Psoas muscle (tissue), 8 donors: ENCODE measurements around the gene TRPV5. TPM values are rescaled to one million over a fixed set of nuclear protein-coding genes. Genes with fewer than 3 reads are reported as not detected.

Source experiments
- ATAC-seq, 4 donors: fragments of 200-7000 bp; cut with Tn5 transposase; one replicate each; pipeline ENCODE4 v1.9.1; 2020; ENCODE audit warnings: moderate library complexity in 3 of 4, mild to moderate bottlenecking in 2 of 4
- DNase-seq, 2 donors: peaks; one replicate each; pipeline ENCODE4 v3.0.0-alpha.2; 2020
- H3K27ac ChIP-seq: fragments of 200-600 bp; one replicate; pipeline ENCODE4 v1.8.0; 2022
- H3K27me3 ChIP-seq, 3 donors: fragments of 200-600 bp in 1 of 3; one replicate each; pipeline versions ENCODE4 v1.6.1 to v1.8.0; 2013 to 2022; ENCODE audit warnings: low read length in 2 of 3, mild to moderate bottlenecking in 2 of 3, moderate library complexity in 1 of 3; ENCODE audit not compliant: insufficient read depth in 3 of 3
- H3K36me3 ChIP-seq, 2 donors: fragments of 200-600 bp in 1 of 2; one replicate each; pipeline versions ENCODE4 v1.6.1 to v1.8.0; 2013 to 2022; ENCODE audit warnings: low read depth in 1 of 2, mild to moderate bottlenecking in 1 of 2, moderate library complexity in 1 of 2; ENCODE audit not compliant: insufficient read depth in 1 of 2
- H3K4me1 ChIP-seq: fragments of 200-600 bp; one replicate; pipeline ENCODE4 v1.8.0; 2022
- H3K4me3 ChIP-seq: fragments of 200-600 bp; one replicate; pipeline ENCODE4 v1.8.0; 2022; ENCODE audit warnings: mild to moderate bottlenecking
- H3K9me3 ChIP-seq: fragments of 200-600 bp; one replicate; pipeline ENCODE4 v1.8.0; 2022
- CTCF ChIP-seq: fragments of 200-600 bp; IDR thresholded peaks from one replicate; pipeline ENCODE4 v1.8.0; 2022; ENCODE audit warnings: antibody characterized with exemption
- WGBS, 3 donors: extraction: QIAGEN DNeasy Blood & Tissue Kit; methylation state at CpG; one replicate each; pipeline versions ENCODE4 v1.1.6 to v1.1.7; 2013; 5-methylcytosine and 5-hydroxymethylcytosine counted together
- intact Hi-C, 2 donors: fragments of 100-400 bp; cut with DNase I; formaldehyde crosslinking; loops; one replicate each; pipeline versions ENCODE4 v1.11.0 to v1.14.2; 2022
- polyA plus RNA-seq, 3 donors: library from polyadenylated mRNA; stranded (reverse); fragments of 200-250 nt; gene quantifications; one replicate each; pipeline ENCODE4 v1.2.3, GENCODE V29; 2013
- total RNA-seq, 4 donors: library from RNA; stranded (reverse); fragmentation: NEBNext Ultra II Directional in 2 of 4; extraction: Animal tissue kit (Norgen Biotek cat#: 25700) in 2 of 4; gene quantifications; one replicate each; pipeline versions ENCODE4 v1.2.1 to v1.2.4, GENCODE V29; 2021 to 2023
- donor health status: healthy with polysubstance abuse.
- donor health status: DM: no; HTN: no; CAD: no; lungs with moderate emphysema.
- donor health status: Bipolar disorder and iron deficiency.
- donor health status: healthy.
- donor health status: DM: yes; HTN: yes; CAD: no.
- donor health status: DM: no; HTN: no; CAD: no.
- donor health status: DM: no; HTN: no; CAD: no.
- donor health status: DM: yes; HTN: yes; CAD: no.

TRPV5 gene
- total and polyA plus RNA-seq, 7 donors: 0.06 TPM; not detected in 6

DNA sequence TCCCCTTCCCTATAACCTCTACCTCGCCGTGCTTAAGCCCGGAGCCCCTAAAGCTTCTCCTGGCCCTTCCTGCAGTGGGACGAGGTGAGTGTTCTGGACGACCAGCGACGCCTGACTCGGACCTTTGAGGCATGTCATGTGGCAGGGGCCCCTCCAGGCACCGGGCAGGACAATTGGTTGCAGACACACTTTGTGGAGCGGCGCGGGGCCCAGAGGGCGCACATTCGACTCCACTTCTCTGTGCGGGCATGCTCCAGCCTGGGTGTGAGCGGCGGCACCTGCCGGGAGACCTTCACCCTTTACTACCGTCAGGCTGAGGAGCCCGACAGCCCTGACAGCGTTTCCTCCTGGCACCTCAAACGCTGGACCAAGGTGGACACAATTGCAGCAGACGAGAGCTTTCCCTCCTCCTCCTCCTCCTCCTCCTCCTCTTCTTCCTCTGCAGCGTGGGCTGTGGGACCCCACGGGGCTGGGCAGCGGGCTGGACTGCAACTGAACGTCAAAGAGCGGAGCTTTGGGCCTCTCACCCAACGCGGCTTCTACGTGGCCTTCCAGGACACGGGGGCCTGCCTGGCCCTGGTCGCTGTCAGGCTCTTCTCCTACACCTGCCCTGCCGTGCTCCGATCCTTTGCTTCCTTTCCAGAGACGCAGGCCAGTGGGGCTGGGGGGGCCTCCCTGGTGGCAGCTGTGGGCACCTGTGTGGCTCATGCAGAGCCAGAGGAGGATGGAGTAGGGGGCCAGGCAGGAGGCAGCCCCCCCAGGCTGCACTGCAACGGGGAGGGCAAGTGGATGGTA, 69.5 kb downstream of the TRPV5 start:
- no peaks in the 10 kb centered on the region for H3K9me3 ChIP-seq
- no peaks in the 10 kb centered on the region for H3K36me3 ChIP-seq
- H3K27ac ChIP-seq: no peak overlapping the region
- no peaks in the 10 kb centered on the region for H3K4me1 ChIP-seq
- TF ChIP-seq CTCF: no peak
- DNase-seq: peak in 1 of 2 donors; percentile 42
- no peak overlapping the region for H3K4me3 ChIP-seq
- WGBS, 3 donors: 87 to 88% (median 87%) methylated on average over 36 to 37 of the region's 37 CpGs
- ATAC-seq: no peak
- H3K27me3 ChIP-seq: no peaks in the 10 kb centered on the region
- intact Hi-C loops: no loop called here

- H3K4me3 ChIP-seq: no peak overlapping the region
- intact Hi-C loops: no loop called here
- H3K9me3 ChIP-seq: no peaks in the 10 kb centered on the region
- DNase-seq (no peak), ATAC-seq (no peak)
- no peaks in the 10 kb centered on the region for H3K36me3 ChIP-seq
- WGBS, 3 donors: 90 to 94% (median 93%) methylated on average over 7 of the region's 7 CpGs
- H3K4me1 ChIP-seq: no peaks in the 10 kb centered on the region
- H3K27me3 ChIP-seq: no peaks in the 10 kb centered on the region
- no peak for TF ChIP-seq CTCF
- no peak overlapping the region for H3K27ac ChIP-seq
Observed at GRCh38 chr7:142862786-142863400, 70.7 kb downstream of the TRPV5 start.

DNA sequence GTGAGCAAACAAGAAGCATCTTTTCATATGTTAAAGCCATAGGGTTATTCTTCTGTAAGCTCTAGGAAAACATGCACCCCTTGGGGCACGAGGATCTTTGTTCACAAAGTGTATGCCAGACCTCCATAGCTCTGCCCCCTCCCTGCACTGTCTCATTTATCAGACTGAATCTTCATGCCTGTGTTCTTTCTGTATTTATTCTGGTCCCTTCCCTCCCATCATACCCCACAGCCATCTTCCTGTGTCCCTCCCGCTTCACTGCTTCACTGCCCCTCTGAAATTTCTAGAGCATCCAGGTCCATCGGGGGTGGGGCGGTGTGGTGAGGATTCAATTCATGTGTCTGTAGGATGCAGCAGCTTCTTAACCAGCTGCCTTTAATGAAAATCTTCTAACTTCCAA, 71.2 kb downstream of the TRPV5 start:
- intact Hi-C loops: no loop called here
- Histone ChIP-seq H3K4me1 (no peaks in the 10 kb centered on the region), H3K27ac (no peak overlapping the region), H3K4me3 (no peak overlapping the region), H3K36me3 (no peaks in the 10 kb centered on the region), H3K9me3 (no peaks in the 10 kb centered on the region), H3K27me3 (no peaks in the 10 kb centered on the region)
- TF ChIP-seq CTCF: no peak
- WGBS, 3 donors: 88 to 94% (median 91%) methylated on average over 4 of the region's 4 CpGs
- no peak for DNase-seq
- no peak for ATAC-seq

GRCh38 chr7:142860968-142861367, 72.6 kb downstream of the TRPV5 start:
- Histone ChIP-seq H3K27ac (no peak overlapping the region), H3K4me3 (no peak overlapping the region), H3K27me3 (no peaks in the 10 kb centered on the region), H3K4me1 (no peaks in the 10 kb centered on the region), H3K9me3 (no peaks in the 10 kb centered on the region), H3K36me3 (no peaks in the 10 kb centered on the region)
- intact Hi-C loops: no loop called here
- TF ChIP-seq CTCF: no peak
- WGBS, 3 donors: 74 to 82% (median 77%) methylated on average over 3 of the region's 3 CpGs
- no peak for ATAC-seq
- DNase-seq: no peak
